ENCODE results near the gene NSUN7.

DNA sequence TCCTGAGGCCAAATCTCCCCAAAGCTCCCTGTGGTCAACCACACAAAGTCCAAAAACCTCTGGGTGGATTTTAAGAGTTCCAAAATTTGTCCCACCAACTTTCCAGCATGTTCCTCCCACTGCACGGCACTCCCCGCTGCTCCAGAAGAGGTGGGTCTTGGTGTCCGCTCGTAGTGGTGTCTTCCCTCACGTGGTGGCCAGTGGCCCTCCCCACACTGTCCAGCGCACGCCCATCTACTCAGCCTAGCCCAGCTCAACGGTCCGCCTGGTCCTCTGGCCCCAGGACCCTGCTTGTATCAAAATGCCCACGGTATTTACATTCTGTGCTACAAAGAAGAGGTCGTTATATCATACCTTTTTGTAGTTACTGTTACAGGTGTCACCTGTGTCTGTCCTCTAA lies 83.5 kb downstream of the NSUN7 start:
- TF ChIP-seq, protein P1, sequence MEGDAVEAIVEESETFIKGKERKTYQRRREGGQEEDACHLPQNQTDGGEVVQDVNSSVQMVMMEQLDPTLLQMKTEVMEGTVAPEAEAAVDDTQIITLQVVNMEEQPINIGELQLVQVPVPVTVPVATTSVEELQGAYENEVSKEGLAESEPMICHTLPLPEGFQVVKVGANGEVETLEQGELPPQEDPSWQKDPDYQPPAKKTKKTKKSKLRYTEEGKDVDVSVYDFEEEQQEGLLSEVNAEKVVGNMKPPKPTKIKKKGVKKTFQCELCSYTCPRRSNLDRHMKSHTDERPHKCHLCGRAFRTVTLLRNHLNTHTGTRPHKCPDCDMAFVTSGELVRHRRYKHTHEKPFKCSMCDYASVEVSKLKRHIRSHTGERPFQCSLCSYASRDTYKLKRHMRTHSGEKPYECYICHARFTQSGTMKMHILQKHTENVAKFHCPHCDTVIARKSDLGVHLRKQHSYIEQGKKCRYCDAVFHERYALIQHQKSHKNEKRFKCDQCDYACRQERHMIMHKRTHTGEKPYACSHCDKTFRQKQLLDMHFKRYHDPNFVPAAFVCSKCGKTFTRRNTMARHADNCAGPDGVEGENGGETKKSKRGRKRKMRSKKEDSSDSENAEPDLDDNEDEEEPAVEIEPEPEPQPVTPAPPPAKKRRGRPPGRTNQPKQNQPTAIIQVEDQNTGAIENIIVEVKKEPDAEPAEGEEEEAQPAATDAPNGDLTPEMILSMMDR (conservative IDR thresholded peaks at IDR 0.05; ENCODE audit: low read depth, low read length): no peak
- no peak for TF ChIP-seq EZH2 (IDR thresholded peaks at IDR 0.05; ENCODE audit: borderline replicate concordance, low read depth, low read length, poor library complexity, severe bottlenecking)
